Fibroblast of peridontal ligament (primary cell): ENCODE data around the gene OLR1.
A peak's percentile ranks its signal among the peaks of the same experiment; 100 is the strongest.
"Not testable (repeated sequence)": the region's sequence is repeated elsewhere in the genome, so short reads cannot be mapped to it uniquely, and the experiment has no call there.

ENCODE experiments used
- DNase-seq: peaks from one replicate; pipeline ENCODE4 v3.0.0-alpha.2; 2010; ENCODE audit errors: extremely low read depth

Gene OLR1

GRCh38 chr12:10190558-10191388 lies 18.8 kb upstream of the OLR1 start:
- DNase-seq, result peak; percentile 74

- peak; percentile 25 for DNase-seq
These were observed 17.7 kb upstream of the OLR1 start for GRCh38 chr12:10189653-10190052.

- not testable (repeated sequence) for DNase-seq
These were observed 15.0 kb upstream of the OLR1 start for GRCh38 chr12:10186958-10187357.

GRCh38 chr12:10186299-10186698 lies 14.4 kb upstream of the OLR1 start:
- DNase-seq, result no peak

GRCh38 chr12:10184261-10184843 lies 12.4 kb upstream of the OLR1 start:
- peak; percentile 94 for DNase-seq

GRCh38 chr12:10182354-10183049 lies 10.6 kb upstream of the OLR1 start:
- DNase-seq, result peak; percentile 64

- DNase-seq, result no peak
These were observed 7.8 kb upstream of the OLR1 start for GRCh38 chr12:10179776-10180181.

- no peak for DNase-seq
These were observed 6.9 kb upstream of the OLR1 start, which contains the start of gene TMEM52B for GRCh38 chr12:10178821-10179220. Gene TMEM52B, plus strand, starts transcription at chr12:10179032. Its CDS starts 543 bp downstream, at chr12:10179575.

- no peak for DNase-seq
These were observed 4.1 kb upstream of the OLR1 start for GRCh38 chr12:10175846-10176636.

- no peak for DNase-seq
These were observed 3.2 kb upstream of the OLR1 start for GRCh38 chr12:10174986-10175614.

- DNase-seq, result no peak
These were observed 1.7 kb downstream of the OLR1 start for GRCh38 chr12:10170216-10170615.

GRCh38 chr12:10169104-10169503 lies 2.8 kb downstream of the OLR1 start:
- peak; percentile 54 for DNase-seq

GRCh38 chr12:10167599-10167998 lies 4.3 kb downstream of the OLR1 start:
- DNase-seq, result no peak

- DNase-seq, result no peak
These were observed 6.5 kb downstream of the OLR1 start for GRCh38 chr12:10165421-10165820.

GRCh38 chr12:10163084-10163483 lies 8.8 kb downstream of the OLR1 start:
- DNase-seq, result no peak

GRCh38 chr12:10160617-10161385 lies 11.1 kb downstream of the OLR1 start:
- no peak for DNase-seq

GRCh38 chr12:10159280-10159679 lies 12.7 kb downstream of the OLR1 start:
- DNase-seq, result no peak

GRCh38 chr12:10158406-10158805 lies 13.5 kb downstream of the OLR1 start:
- no peak for DNase-seq

- DNase-seq, result no peak
These were observed 16.0 kb downstream of the OLR1 start for GRCh38 chr12:10155966-10156365.

GRCh38 chr12:10154145-10154496 lies 17.8 kb downstream of the OLR1 start:
- no peak for DNase-seq
